HG02642 (cell line): ENCODE data around the gene ALAS2.
"Not testable (repeated sequence)": the region's sequence is repeated elsewhere in the genome, so short reads cannot be mapped to it uniquely, and the experiment has no call there.

ENCODE experiments used
- ATAC-seq: cut with Tn5 transposase; IDR thresholded peaks from one replicate; pipeline ENCODE4 v1.9.1; 2021; ENCODE audit warnings: mild to moderate bottlenecking; ENCODE audit not compliant: unreplicated experiment, poor library complexity

The ALAS2 gene

GRCh38 chrX:55007656-55008055, 23.1 kb downstream of the ALAS2 start:
- ATAC-seq: no peak

- ATAC-seq: no peak
These were observed 23.8 kb downstream of the ALAS2 start for GRCh38 chrX:55006827-55007621.

DNA sequence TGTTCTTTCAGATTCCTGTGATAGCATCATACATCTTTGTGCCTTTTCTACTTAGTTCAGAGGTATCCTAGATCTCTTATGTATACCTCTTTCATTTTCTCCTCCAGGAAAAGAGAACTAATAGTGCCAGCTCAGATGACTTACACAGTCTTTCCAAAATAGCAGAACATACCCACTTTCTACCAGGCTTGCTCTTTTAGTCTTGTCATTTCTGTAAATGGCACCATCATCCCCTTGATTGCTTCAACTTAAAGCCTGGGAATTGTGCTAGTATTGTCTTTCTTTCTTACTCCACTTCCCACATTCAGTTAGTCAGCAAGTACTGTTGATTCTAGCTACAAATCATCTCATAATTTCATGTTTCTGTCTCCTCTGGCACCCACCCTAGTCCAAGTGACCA, 25.5 kb downstream of the ALAS2 start:
- no peak for ATAC-seq

- no peak for ATAC-seq
These were observed 26.5 kb downstream of the ALAS2 start for GRCh38 chrX:55004231-55004630.

GRCh38 chrX:54999717-55000598, 30.8 kb downstream of the ALAS2 start, which contains the start of gene APEX2:
Gene APEX2, plus strand, starts transcription at chrX:55000363. Its CDS starts 60 bp downstream, at chrX:55000423.
- peak; percentile 95 for ATAC-seq

- no peak for ATAC-seq
These were observed 35.2 kb downstream of the ALAS2 start for GRCh38 chrX:54995621-54996020.

DNA sequence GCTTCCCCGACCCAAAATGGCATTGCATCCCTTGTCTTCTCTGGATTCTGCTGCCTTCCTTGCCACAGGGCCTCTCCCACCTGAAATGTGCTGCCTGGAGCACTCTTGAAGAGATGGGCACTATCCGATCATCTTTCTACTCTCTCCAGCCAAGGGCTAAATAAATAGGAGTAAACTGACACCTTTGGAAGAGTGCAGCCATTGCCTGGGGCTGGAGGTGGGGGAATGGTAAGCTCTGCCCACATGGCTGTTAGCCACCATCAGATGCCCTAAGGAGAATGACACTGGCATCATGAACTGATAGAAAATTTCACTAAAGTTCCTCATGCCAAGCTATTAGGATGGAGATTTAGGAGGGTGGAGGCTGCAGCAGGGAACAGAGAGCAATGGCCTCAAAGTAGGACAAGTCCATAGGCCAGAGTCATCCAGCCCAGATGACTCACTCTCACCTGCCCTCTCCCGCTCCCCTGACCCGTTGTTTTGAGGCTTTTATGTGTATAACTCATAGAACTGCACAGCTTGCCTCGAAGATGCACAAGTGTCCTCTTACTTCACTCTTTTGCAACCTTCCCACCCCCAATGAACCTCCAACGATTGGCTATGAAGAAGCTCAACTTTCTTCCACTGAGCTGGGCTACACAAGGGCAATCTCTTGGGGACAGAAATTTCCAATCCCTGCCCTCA, 36.0 kb downstream of the ALAS2 start:
- ATAC-seq: no peak

DNA sequence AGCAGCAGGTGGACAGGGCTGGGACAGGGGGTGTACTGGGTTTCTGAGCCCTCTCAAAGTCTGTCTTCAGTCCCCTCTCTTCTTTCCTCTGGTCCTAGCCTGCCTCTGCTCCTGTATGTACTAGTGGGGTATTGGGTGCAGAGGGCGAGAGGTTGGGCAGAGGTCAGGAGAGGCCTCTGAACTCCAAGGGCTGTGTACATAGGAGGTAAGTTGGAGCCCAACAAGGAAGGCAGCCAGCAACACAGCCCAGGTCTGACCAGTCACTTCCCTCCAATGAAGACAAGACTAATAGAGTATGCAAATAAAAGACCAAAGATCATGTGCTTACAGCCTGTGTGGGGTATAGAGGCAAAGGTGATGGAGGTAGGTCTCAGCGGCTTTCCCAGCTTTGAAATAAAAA, 36.7 kb downstream of the ALAS2 start, which contains the start of gene PFKFB1:
PFKFB1 (minus strand) TSS at position 90 of the 400 bp plus-strand sequence. CDS start 181 bp downstream, outside the sequence.
- no peak for ATAC-seq

DNA sequence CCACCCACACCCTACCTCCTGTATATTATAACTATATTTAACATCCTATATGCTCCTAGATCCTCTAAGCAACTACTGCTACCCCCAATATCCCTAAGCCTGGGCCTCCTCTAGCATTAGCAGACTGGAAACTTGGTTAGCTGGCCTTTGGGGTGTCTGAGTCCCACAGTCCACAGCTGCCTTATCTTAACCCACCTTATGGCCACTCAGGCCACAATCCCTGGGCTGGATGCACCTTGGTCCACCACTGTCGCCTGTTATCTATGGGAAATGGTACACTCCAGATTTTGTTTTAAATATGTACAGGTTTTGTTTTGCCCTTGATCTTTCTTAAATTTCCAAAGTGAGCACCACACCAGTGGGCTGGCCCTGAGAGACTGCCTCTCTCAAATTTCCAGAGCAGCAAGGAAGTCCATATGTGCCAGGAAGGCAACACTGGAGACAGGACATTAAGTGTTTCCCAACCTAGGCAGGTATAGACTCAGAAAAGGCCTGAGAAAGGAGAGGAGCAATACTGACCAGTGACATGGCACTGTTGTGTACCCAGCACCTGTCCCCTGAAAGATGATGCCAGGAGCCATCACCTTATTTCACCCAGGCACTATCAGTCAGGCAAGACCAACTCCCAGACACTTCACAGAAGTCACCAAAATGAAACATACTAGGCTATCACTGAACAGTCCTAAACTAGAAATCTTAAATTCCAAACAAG, 37.7 kb downstream of the ALAS2 start:
- no peak for ATAC-seq

DNA sequence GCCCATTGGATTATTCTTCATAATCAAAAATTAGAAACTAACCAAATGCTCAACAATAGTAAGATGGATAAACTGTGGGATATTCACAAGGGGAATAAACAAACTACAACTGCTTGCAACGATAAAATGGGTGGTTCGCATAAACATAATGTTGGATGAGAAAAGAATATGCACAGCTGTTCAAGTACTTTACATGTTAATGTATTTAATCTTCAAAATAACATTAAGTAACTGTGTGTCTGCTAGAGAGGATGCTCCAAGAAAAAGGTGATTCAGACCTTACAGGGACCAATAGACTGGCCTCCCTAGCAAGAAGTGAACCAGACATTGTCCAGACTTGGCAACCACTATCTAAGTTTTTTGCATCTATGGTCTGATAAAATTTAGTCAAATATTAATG, 39.1 kb downstream of the ALAS2 start:
- ATAC-seq: no peak

DNA sequence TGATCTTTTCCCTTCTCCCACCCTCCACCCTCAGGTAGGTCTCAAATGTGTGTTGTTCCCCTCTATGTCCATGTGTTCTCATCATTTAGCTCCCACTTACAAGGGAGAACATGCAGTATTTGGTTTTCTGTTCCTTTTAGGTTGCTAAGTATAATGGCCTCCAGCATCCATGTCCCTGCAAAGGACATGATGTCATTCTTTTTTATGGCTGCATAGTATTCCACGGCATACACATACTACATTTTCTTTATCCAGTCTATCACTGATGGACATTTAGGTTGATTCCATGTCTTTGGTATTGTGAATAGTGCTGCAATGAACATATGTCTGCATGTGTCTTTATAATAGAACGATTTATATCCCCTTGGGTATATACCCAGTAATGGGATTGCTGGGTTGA, 47.5 kb downstream of the ALAS2 start:
- not testable (repeated sequence) for ATAC-seq

GRCh38 chrX:54980334-54980733, 50.4 kb downstream of the ALAS2 start:
- no peak for ATAC-seq

- ATAC-seq: no peak
These were observed 51.3 kb downstream of the ALAS2 start for GRCh38 chrX:54979432-54979831.

GRCh38 chrX:54978448-54978847, 52.3 kb downstream of the ALAS2 start:
- no peak for ATAC-seq

DNA sequence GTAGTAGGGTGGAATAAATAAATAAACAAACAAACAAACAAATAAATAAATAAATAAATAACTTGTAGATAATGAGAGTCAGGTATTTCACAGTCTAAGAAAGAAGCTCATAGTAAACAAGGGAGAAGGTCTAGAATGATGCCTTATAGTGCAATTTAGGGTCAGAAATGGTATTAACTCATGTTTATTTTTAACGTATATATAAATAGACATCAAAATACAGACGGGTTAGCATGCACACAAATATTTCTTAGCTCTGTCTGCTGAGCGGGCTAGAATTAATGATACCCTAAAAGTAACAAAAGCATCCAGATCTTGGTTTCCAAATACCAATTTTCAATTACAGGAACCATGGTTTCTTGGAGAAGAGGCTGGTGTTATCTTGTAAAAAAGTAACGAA, 53.4 kb downstream of the ALAS2 start:
- no peak for ATAC-seq

DNA sequence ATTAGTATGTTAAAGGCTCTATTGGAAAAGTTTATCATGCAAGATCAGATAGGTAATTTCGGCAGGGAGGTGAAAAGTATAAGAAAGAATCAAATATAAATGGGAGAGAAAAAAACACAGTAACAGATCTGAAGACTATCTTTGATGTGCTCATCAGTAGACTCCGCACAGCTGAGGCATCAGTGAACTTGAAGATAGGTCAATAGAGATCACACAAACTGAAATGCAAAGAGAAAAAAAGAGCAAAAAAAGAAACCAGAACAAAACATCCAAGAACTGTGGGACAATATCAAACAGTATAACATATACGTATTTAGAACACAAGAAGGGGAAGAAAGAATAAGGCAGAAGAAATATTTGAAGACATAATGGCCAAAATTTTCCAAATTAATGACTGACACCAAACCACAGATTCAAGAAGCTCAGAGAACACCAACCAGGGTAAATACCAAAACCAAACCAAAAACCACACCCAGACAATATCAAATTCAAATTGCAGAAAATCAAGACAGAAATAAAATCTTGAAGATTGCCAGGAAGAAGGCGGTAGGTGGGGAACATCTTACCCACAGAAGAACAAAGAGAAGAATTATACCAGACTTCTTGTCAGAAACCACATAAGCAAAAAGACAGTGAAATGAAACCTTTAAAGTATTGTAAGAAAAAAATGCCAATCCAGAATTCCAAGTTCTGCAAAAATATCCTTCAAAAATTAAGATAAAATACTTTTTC, 65.8 kb downstream of the ALAS2 start:
- no peak for ATAC-seq

DNA sequence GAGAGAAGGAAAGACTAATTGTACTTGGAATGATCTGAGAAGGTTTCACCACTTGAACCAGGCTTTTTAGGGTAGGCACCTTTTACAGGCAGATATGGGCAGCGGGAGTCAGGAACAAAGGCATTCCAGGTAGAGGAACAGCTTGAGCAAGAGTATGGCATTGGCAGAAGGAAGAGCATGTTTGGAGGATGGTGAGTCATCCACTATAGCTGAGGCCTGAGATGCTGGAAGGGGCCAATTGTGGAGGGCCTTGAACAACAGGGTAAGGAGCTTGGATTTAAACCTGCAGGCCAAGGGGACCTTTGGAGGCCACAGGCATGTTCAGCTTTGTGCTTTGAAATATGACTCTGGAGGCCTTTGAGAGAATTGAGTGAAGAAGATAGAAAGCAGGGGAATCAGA, 69.0 kb downstream of the ALAS2 start:
- ATAC-seq: no peak
